H1 (cell line): ENCODE measurements around the gene GATA5. TPM values are rescaled to one million over a fixed set of nuclear protein-coding genes. Genes with fewer than 3 reads are reported as not detected.
A peak's percentile ranks its signal among the peaks of the same experiment; 100 is the strongest.

Source experiments
- CTCF ChIA-PET: fragments of 300-600 bp; sonication (Branson Sonifier 250); formaldehyde crosslinking; loops from one replicate; lab custom pipeline; 2021; ENCODE audit not compliant: partially characterized antibody; lab: Charles Lee
- POLR2A ChIA-PET: fragments of 300-600 bp; sonication (Branson Sonifier 250); formaldehyde crosslinking; loops from one replicate; lab custom pipeline; 2021; ENCODE audit warnings: inconsistent platforms; ENCODE audit not compliant: partially characterized antibody; lab: Charles Lee
- DNase-seq, 2 experiments: peaks; one replicate each; pipeline versions ENCODE4 v3.0.0 to v3.0.0-alpha.2; 2010 to 2022; ENCODE audit warnings: low spot score in 2 of 2, low read depth in 1 of 2, mixed read lengths in 1 of 2
- FAIRE-seq: peaks from 2 replicates; lab custom pipeline; 2011; peaks lifted over from hg19 to GRCh38; lab: Jason Lieb, UNC
- H2AFZ ChIP-seq: 2 replicates; pipeline ENCODE4 v1.8.1; 2012; ENCODE audit warnings: low read length, inconsistent platforms
- H2AK5ac ChIP-seq: 2 replicates; pipeline ENCODE4 v1.6.1; 2013; ENCODE audit warnings: low read depth, low read length
- H2BK120ac ChIP-seq: replicated peaks from 2 replicates; pipeline ENCODE3; 2013; ENCODE audit warnings: low read depth, low read length, inconsistent platforms
- H2BK12ac ChIP-seq: 2 replicates; pipeline ENCODE4 v1.6.1; 2013; ENCODE audit warnings: low read depth, low read length
- H2BK15ac ChIP-seq: 2 replicates; pipeline ENCODE4 v1.6.1; 2013; ENCODE audit warnings: low read length
- H2BK20ac ChIP-seq: 2 replicates; pipeline ENCODE4 v1.6.1; 2013; ENCODE audit warnings: low read length
- H2BK5ac ChIP-seq: 2 replicates; pipeline ENCODE4 v1.6.1; 2013; ENCODE audit warnings: low read depth, low read length
- H3K14ac ChIP-seq: 2 replicates; pipeline ENCODE4 v1.6.1; 2013; ENCODE audit warnings: inconsistent platforms; ENCODE audit not compliant: insufficient read length
- H3K18ac ChIP-seq: 2 replicates; pipeline ENCODE4 v1.6.1; 2013; ENCODE audit warnings: low read length; ENCODE audit errors: extremely low read depth
- H3K23ac ChIP-seq: 2 replicates; pipeline ENCODE4 v1.6.1; 2013; ENCODE audit warnings: inconsistent platforms; ENCODE audit not compliant: insufficient read length
- H3K23me2 ChIP-seq: 2 replicates; pipeline ENCODE4 v1.6.1; 2013; ENCODE audit warnings: low read depth, low read length
- H3K27ac ChIP-seq: 2 replicates; pipeline ENCODE4 v1.6.1; 2011; ENCODE audit warnings: low read depth, low read length, inconsistent platforms
- H3K27me3 ChIP-seq, 4 experiments: replicated peaks in 1 of 4; 1 replicate in 1 of 4; 2 replicates in 3 of 4; pipeline versions ENCODE4 v1.6.1 to v1.8.1; 2011 to 2013; ENCODE audit warnings: low read length in 3 of 4, mild to moderate bottlenecking in 3 of 4, inconsistent platforms in 2 of 4, mixed read lengths in 2 of 4, moderate library complexity in 1 of 4; ENCODE audit not compliant: control insufficient read depth in 3 of 4, insufficient read depth in 3 of 4; ENCODE audit errors: extremely low read depth in 1 of 4
- H3K36me3 ChIP-seq, 4 experiments: 2 replicates each; pipeline versions ENCODE4 v1.6.1 to v1.8.1; 2011 to 2013; ENCODE audit warnings: mild to moderate bottlenecking in 4 of 4, low read length in 3 of 4, moderate library complexity in 2 of 4, control low read depth in 1 of 4, inconsistent platforms in 1 of 4; ENCODE audit not compliant: insufficient read depth in 4 of 4, control insufficient read depth in 2 of 4
- H3K4ac ChIP-seq: replicated peaks from 2 replicates; pipeline ENCODE3; 2013; ENCODE audit warnings: low read length, low read depth, mixed read lengths, inconsistent platforms; ENCODE audit not compliant: insufficient read length
- H3K4me1 ChIP-seq, 4 experiments: replicated peaks in 1 of 4; 1 replicate in 1 of 4; 2 replicates in 3 of 4; pipeline versions ENCODE4 v1.6.1 to v1.8.1; 2011 to 2013; ENCODE audit warnings: low read length in 3 of 4, inconsistent platforms in 2 of 4, mixed read lengths in 1 of 4; ENCODE audit not compliant: insufficient read depth in 4 of 4, control insufficient read depth in 3 of 4
- H3K4me2 ChIP-seq, 2 experiments: 2 replicates each; pipeline versions ENCODE4 v1.6.1 to v1.8.1; 2011 to 2013; ENCODE audit warnings: low read depth in 2 of 2, low read length in 2 of 2, control low read depth in 1 of 2, inconsistent platforms in 1 of 2, mild to moderate bottlenecking in 1 of 2; ENCODE audit not compliant: insufficient read depth in 1 of 2
- H3K4me3 ChIP-seq, 4 experiments: fragments of 200-600, 300-600 bp in 1 of 4; sonication (generic), shearing (Covaris generic), sonication (Bioruptor Twin) in 1 of 4; 2 replicates each; pipeline versions ENCODE4 v1.5.1 to v1.8.1; 2011 to 2016; ENCODE audit warnings: low read length in 4 of 4, low read depth in 3 of 4, control low read depth in 2 of 4, inconsistent platforms in 2 of 4, mild to moderate bottlenecking in 2 of 4, mixed read lengths in 1 of 4, moderate library complexity in 1 of 4; ENCODE audit not compliant: insufficient read depth in 2 of 4; ENCODE audit errors: extremely low read depth in 1 of 4
- H3K56ac ChIP-seq: replicated peaks from 2 replicates; pipeline ENCODE3; 2013; ENCODE audit warnings: low read depth, mild to moderate bottlenecking, mixed read lengths, low read length, inconsistent platforms; ENCODE audit not compliant: insufficient read length
- H3K79me1 ChIP-seq: 2 replicates; pipeline ENCODE4 v1.6.1; 2013; ENCODE audit warnings: low read depth, low read length, control low read depth
- H3K79me2 ChIP-seq, 2 experiments: 2 replicates each; pipeline versions ENCODE4 v1.6.1 to v1.8.1; 2012 to 2013; ENCODE audit warnings: low read length in 2 of 2, mild to moderate bottlenecking in 2 of 2, inconsistent platforms in 1 of 2; ENCODE audit not compliant: insufficient read depth in 2 of 2, control insufficient read depth in 1 of 2
- H3K9ac ChIP-seq, 4 experiments: replicated peaks in 1 of 4; 1 replicate in 1 of 4; 2 replicates in 3 of 4; pipeline versions ENCODE4 v1.6.1 to v1.8.1; 2011 to 2013; ENCODE audit warnings: low read depth in 3 of 4, low read length in 3 of 4, control low read depth in 2 of 4, mild to moderate bottlenecking in 2 of 4, moderate library complexity in 2 of 4, inconsistent platforms in 1 of 4; ENCODE audit errors: extremely low read depth in 1 of 4
- H3K9me3 ChIP-seq, 2 experiments: 2 replicates each; pipeline versions ENCODE4 v1.6.1 to v1.8.1; 2012 to 2013; ENCODE audit warnings: mild to moderate bottlenecking in 2 of 2, moderate library complexity in 2 of 2, control low read depth in 1 of 2, inconsistent platforms in 1 of 2, low read depth in 1 of 2, low read length in 1 of 2, mixed read lengths in 1 of 2; ENCODE audit not compliant: insufficient read depth in 2 of 2
- H4K20me1 ChIP-seq, 2 experiments: replicated peaks in 1 of 2; 2 replicates each; pipeline versions ENCODE3 to v1.8.1; 2011 to 2013; ENCODE audit warnings: inconsistent platforms in 2 of 2, low read length in 2 of 2, mild to moderate bottlenecking in 1 of 2; ENCODE audit not compliant: insufficient read depth in 2 of 2, control insufficient read depth in 1 of 2
- H4K5ac ChIP-seq: 2 replicates; pipeline ENCODE4 v1.6.1; 2013; ENCODE audit warnings: low read length, low read depth, mixed read lengths, inconsistent platforms; ENCODE audit not compliant: insufficient read length
- H4K8ac ChIP-seq: 2 replicates; pipeline ENCODE4 v1.8.0; 2013; ENCODE audit warnings: mild to moderate bottlenecking, moderate library complexity, low read length, inconsistent platforms; ENCODE audit not compliant: insufficient read depth; ENCODE audit errors: extremely low read depth
- H4K91ac ChIP-seq: replicated peaks from 2 replicates; pipeline ENCODE3; 2013; ENCODE audit warnings: low read length, mixed read lengths, inconsistent platforms; ENCODE audit not compliant: insufficient read length
- ASH2L ChIP-seq: fragments of 200-600, 300-600 bp; sonication (generic); IDR thresholded peaks from one replicate; pipeline ENCODE4 v1.7.1; 2017; ENCODE audit warnings: low read length
- JUN ChIP-seq: IDR thresholded peaks from 2 replicates; pipeline ENCODE4 v1.6.1; 2011; ENCODE audit warnings: low read depth, mild to moderate bottlenecking, improper control_type of control experiment, low read length
- NANOG ChIP-seq: IDR thresholded peaks from 2 replicates; pipeline ENCODE4 v1.6.1; 2011; ENCODE audit warnings: low read length, low read depth, mild to moderate bottlenecking, inconsistent platforms; ENCODE audit not compliant: insufficient read depth, poor library complexity, severe bottlenecking
- PHF8 ChIP-seq: fragments of 200-600 bp; sonication (generic); conservative IDR thresholded peaks from 2 replicates; pipeline ENCODE4 v1.7.1; 2012; ENCODE audit warnings: low read depth, mild to moderate bottlenecking, inconsistent platforms, low read length, moderate library complexity
- RXRA ChIP-seq: IDR thresholded peaks from 2 replicates; pipeline ENCODE4 v1.6.1; 2011; ENCODE audit warnings: low read depth, mild to moderate bottlenecking, low read length, moderate library complexity; ENCODE audit not compliant: insufficient read depth
- TAF1 ChIP-seq: IDR thresholded peaks from 2 replicates; pipeline ENCODE4 v1.6.1; 2011; ENCODE audit warnings: mild to moderate bottlenecking, low read depth, low read length
- YY1 ChIP-seq: IDR thresholded peaks from 2 replicates; pipeline ENCODE4 v1.6.1; 2011; ENCODE audit warnings: low read depth, mild to moderate bottlenecking, low read length
- WGBS, 2 experiments: shearing (Covaris generic) in 1 of 2; methylation state at CpG; one replicate each; pipeline versions ENCODE4 v1.1.6 to v1.1.7; 2013 to 2015; ENCODE audit warnings: low lambda C conversion rate in 2 of 2, mixed read lengths in 2 of 2, inconsistent platforms in 1 of 2, low coverage in 1 of 2, missing lambda C conversion rate in 1 of 2; ENCODE audit not compliant: insufficient replicate concordance in 2 of 2, insufficient coverage in 1 of 2, insufficient read length in 1 of 2; ENCODE audit errors: extremely low coverage in 1 of 2, missing lambda C conversion rate in 1 of 2; 5-methylcytosine and 5-hydroxymethylcytosine counted together
- polyA plus RNA-seq, 7 experiments: library from polyadenylated mRNA; depleted of rRNA in 3 of 7; stranded (reverse) in 5 of 7; unstranded in 2 of 7; fragments of >200 nt in 5 of 7; fragments of 200-250 nt in 2 of 7; gene quantifications; 1 replicate in 5 of 7; 2 replicates in 1 of 7; 4 replicates in 1 of 7; pipeline versions ENCODE4 v1.2.1 to v1.2.3, GENCODE V29; 2011 to 2013; ENCODE audit warnings: missing spikeins in 2 of 7, mixed read lengths in 2 of 7
- total RNA-seq: library from RNA; stranded (reverse); fragmentation: NEBNext Ultra II Directional; extraction: Animal tissue kit (Norgen Biotek cat#: 25700); gene quantifications from 2 replicates; pipeline ENCODE4 v1.2.1, GENCODE V29; 2021
- TF ChIP-seq, protein P1 (sequence below): IDR thresholded peaks from 2 replicates; pipeline ENCODE4 v1.6.1; 2012; ENCODE audit warnings: low read length, inconsistent platforms
- TF ChIP-seq, protein P2 (sequence below): IDR thresholded peaks from 2 replicates; pipeline ENCODE4 v1.6.1; 2012; ENCODE audit warnings: inconsistent platforms

GATA5 gene
- total and polyA plus RNA-seq, 2 of the 8 experiments (the other 6 are each of a cell fraction or from before 2014, with no cell fraction given), result 0.08 to 0.11 TPM

DNA sequence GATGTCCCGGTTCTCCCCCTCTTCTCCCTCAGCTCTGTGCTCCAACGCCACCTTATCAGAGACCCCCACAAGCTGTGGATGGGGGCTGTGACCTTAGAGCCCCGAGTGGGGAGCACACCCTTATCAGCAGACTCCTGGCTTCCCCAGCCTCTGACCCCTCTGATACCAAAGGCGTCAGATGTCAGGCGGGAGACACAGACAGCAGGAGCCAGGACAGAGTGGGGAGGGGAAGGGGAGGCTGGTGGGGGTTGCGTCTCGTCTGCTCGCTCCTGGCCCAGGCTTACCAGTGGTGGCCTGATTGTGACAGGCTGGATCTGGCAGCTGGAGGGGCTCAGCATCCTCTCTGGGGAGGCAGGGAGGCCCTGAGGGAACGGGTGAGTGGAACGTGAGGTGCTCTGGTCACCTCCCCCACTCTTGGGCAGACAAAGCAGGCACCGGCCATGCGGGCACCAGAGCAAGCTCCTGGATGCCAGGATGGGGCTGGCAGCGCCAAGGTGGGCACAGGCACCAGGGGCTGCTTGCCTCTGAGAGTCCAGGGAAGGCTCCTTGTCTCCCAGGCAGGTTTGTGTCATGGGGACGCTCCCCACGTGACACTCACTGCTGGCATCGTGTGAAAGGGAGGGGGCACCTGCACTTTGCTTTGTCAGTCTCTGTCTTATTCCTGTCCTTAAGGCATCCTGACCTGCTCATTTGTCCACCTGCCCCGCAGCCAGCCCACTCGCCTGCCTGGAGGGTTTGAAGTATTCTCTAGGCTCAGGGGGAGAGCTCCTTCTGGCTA, 27.8 kb upstream of the GATA5 start:
- H2AK5ac ChIP-seq, result no peak overlapping the region
- no peak overlapping the region for H3K27ac ChIP-seq
- H3K4ac ChIP-seq, result no peak overlapping the region
- FAIRE-seq (no peak), DNase-seq (no peak)
- peaks cover 0 to 3% (median under 1%) of the 10 kb centered on the region in 4 experiments; a peak in 2 of 7 replicates for H3K4me1 ChIP-seq
- H2AFZ ChIP-seq, result no peak overlapping the region
- no peak overlapping the region for H3K4me3 ChIP-seq
- no peak overlapping the region for H3K23ac ChIP-seq
- ChIA-PET POLR2A (no interaction called here), CTCF (interaction anchor here (0.5 to 2.4 kb wide), 10 partner anchors 14 to 289 kb away, joined by 3 to 11 read pairs (median 3); no protein-coding TSS in a partner anchor)
- H3K9ac ChIP-seq, result no peak overlapping the region
- no peak overlapping the region for H3K14ac ChIP-seq
- peaks cover 9% of the 10 kb centered on the region; the same call in 1 of the 2 replicates for H3K23me2 ChIP-seq
- no peak overlapping the region for H3K18ac ChIP-seq
- peaks cover 0 to 5% (median 2%) of the 10 kb centered on the region in 4 experiments; a peak in 2 of 7 replicates for H3K27me3 ChIP-seq
- no peak overlapping the region for H2BK15ac ChIP-seq
- 89% methylated on average over 16 of the region's 18 CpGs; no CpG with 5 or more reads in 1 of the 2 experiments for WGBS, 2 experiments
- no peaks in the 10 kb centered on the region for H3K9me3 ChIP-seq
- no peak overlapping the region for H2BK12ac ChIP-seq
- H4K91ac ChIP-seq, result no peak overlapping the region
- H4K20me1 ChIP-seq, result peaks cover 0 to 6% of the 10 kb centered on the region in 2 experiments
- H2BK5ac ChIP-seq, result 0 out of 2 replicates have a peak overlapping the region, but pooled peaks have one; percentile 35
- no peak overlapping the region for H3K56ac ChIP-seq
- no peak overlapping the region for H3K4me2 ChIP-seq
- no peaks in the 10 kb centered on the region for H3K79me1 ChIP-seq
- no peak overlapping the region for H2BK120ac ChIP-seq
- H4K5ac ChIP-seq, result no peak overlapping the region
- no peak for TF ChIP-seq YY1
- TF ChIP-seq, protein P1, sequence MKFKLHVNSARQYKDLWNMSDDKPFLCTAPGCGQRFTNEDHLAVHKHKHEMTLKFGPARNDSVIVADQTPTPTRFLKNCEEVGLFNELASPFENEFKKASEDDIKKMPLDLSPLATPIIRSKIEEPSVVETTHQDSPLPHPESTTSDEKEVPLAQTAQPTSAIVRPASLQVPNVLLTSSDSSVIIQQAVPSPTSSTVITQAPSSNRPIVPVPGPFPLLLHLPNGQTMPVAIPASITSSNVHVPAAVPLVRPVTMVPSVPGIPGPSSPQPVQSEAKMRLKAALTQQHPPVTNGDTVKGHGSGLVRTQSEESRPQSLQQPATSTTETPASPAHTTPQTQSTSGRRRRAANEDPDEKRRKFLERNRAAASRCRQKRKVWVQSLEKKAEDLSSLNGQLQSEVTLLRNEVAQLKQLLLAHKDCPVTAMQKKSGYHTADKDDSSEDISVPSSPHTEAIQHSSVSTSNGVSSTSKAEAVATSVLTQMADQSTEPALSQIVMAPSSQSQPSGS, result no peak
- no peak for TF ChIP-seq NANOG
- no peak for TF ChIP-seq JUN
- TF ChIP-seq TAF1, result no peak
- TF ChIP-seq RXRA, result no peak
- TF ChIP-seq, protein P2, sequence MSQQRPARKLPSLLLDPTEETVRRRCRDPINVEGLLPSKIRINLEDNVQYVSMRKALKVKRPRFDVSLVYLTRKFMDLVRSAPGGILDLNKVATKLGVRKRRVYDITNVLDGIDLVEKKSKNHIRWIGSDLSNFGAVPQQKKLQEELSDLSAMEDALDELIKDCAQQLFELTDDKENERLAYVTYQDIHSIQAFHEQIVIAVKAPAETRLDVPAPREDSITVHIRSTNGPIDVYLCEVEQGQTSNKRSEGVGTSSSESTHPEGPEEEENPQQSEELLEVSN, result no peak
- TF ChIP-seq PHF8, result no peak
- no peak for TF ChIP-seq ASH2L
- no peaks in the 10 kb centered on the region for H3K79me2 ChIP-seq
- H4K8ac ChIP-seq, result no peak overlapping the region; the same call in 1 of the 2 replicates
- no peak overlapping the region for H2BK20ac ChIP-seq
- H3K36me3 ChIP-seq, result no peaks in the 10 kb centered on the region
